GM12878 (cell line): ENCODE data around the gene CTNNA3. TPM values are rescaled to one million over a fixed set of nuclear protein-coding genes. Genes with fewer than 3 reads are reported as not detected.

Experiments used
- ATAC-seq: fragments of 200-7000 bp; cut with Tn5 transposase; 3 replicates; pipeline ENCODE4 v1.9.1; 2020; ENCODE audit warnings: mild to moderate bottlenecking, moderate library complexity
- BruUV-seq: library from RNA; stranded (reverse); fragments of 400-500 nt; replicated peaks from 2 replicates; lab custom pipeline; 2021; lab: Mats Ljungman, UMichigan
- CTCF ChIA-PET: fragments of 300-600 bp; sonication (Branson Sonifier 250); formaldehyde crosslinking; extraction: SDS; loops from one replicate; lab custom pipeline; 2021; ENCODE audit warnings: inconsistent platforms; lab: Yijun Ruan, JAX
- POLR2A ChIA-PET: fragments of 350-600 bp; formaldehyde crosslinking; extraction: SDS; loops from one replicate; lab custom pipeline; 2021; ENCODE audit warnings: inconsistent platforms; lab: Charles Lee
- RAD21 ChIA-PET: fragments of 300-600 bp; sonication (Branson Sonifier 250); formaldehyde crosslinking; loops from one replicate; lab custom pipeline; 2023; ENCODE audit warnings: antibody characterized with exemption; ENCODE audit not compliant: unreplicated experiment; lab: Charles Lee
- SMC1A ChIA-PET: fragments of 300-600 bp; sonication (Branson Sonifier 250); formaldehyde crosslinking; loops from one replicate; lab custom pipeline; 2023; ENCODE audit not compliant: unreplicated experiment, uncharacterized antibody; lab: Charles Lee
- DNase-seq: peaks from one replicate; pipeline ENCODE4 v3.0.0-alpha.2; 2011; ENCODE audit warnings: low read depth, low spot score
- FAIRE-seq: peaks from 3 replicates; lab custom pipeline; 2011; peaks lifted over from hg19 to GRCh38; lab: Jason Lieb, UNC
- H2AFZ ChIP-seq: 2 replicates; pipeline ENCODE4 v1.6.0; 2011; ENCODE audit warnings: low read depth, low read length, control low read depth; ENCODE audit not compliant: control insufficient read depth
- H3K27ac ChIP-seq: 2 replicates; pipeline ENCODE4 v1.5.1; 2011; ENCODE audit warnings: control low read depth; ENCODE audit not compliant: control insufficient read depth, insufficient read depth
- H3K27me3 ChIP-seq, 2 experiments: replicated peaks in 1 of 2; 2 replicates each; pipeline versions ENCODE4 v1.6.0 to v1.6.1; 2011; ENCODE audit warnings: low read length in 1 of 2; ENCODE audit not compliant: control insufficient read depth in 2 of 2, insufficient read depth in 2 of 2
- H3K36me3 ChIP-seq, 2 experiments: 2 replicates each; pipeline ENCODE4 v1.5.1; 2011; ENCODE audit warnings: low read length in 1 of 2; ENCODE audit not compliant: control insufficient read depth in 2 of 2, insufficient read depth in 2 of 2
- H3K4me1 ChIP-seq: 2 replicates; pipeline ENCODE4 v1.6.1; 2011; ENCODE audit warnings: mild to moderate bottlenecking, low read length, moderate library complexity, mixed read lengths; ENCODE audit not compliant: control insufficient read depth, insufficient read depth
- H3K4me2 ChIP-seq: 2 replicates; pipeline ENCODE4 v1.6.0; 2011; ENCODE audit warnings: control low read depth; ENCODE audit not compliant: control insufficient read depth, insufficient read depth
- H3K4me3 ChIP-seq: fragments of 200-600 bp; sonication (generic); 2 replicates; pipeline ENCODE4 v1.5.1; 2016
- H3K79me2 ChIP-seq: 2 replicates; pipeline ENCODE4 v1.6.0; 2011; ENCODE audit warnings: low read length; ENCODE audit not compliant: control insufficient read depth, insufficient read depth
- H3K9ac ChIP-seq: 2 replicates; pipeline ENCODE4 v1.8.0; 2011; ENCODE audit warnings: low read length, control low read depth, mixed read lengths; ENCODE audit not compliant: control insufficient read depth, insufficient read depth
- H3K9me3 ChIP-seq: replicated peaks from 3 replicates; pipeline ENCODE4 v1.5.1; 2011; ENCODE audit warnings: mild to moderate bottlenecking, low read length; ENCODE audit not compliant: control insufficient read depth, insufficient read depth
- H4K20me1 ChIP-seq: 2 replicates; pipeline ENCODE4 v1.6.0; 2011; ENCODE audit not compliant: control insufficient read depth, insufficient read depth
- CEBPB ChIP-seq, 2 experiments: fragments of 150-350 bp in 1 of 2; IDR thresholded peaks; 2 replicates each; pipeline ENCODE4 v1.6.1; 2012 to 2014; ENCODE audit warnings: low read depth in 2 of 2, low read length in 2 of 2, borderline replicate concordance in 1 of 2, inconsistent platforms in 1 of 2
- CUX1 ChIP-seq: IDR thresholded peaks from 2 replicates; pipeline ENCODE4 v1.6.1; 2012; ENCODE audit warnings: improper control_type of control experiment, low read depth, low read length; ENCODE audit not compliant: insufficient replicate concordance
- FOXM1 ChIP-seq: IDR thresholded peaks from 2 replicates; pipeline ENCODE4 v1.6.1; 2012; ENCODE audit warnings: low read depth, mild to moderate bottlenecking, inconsistent platforms, low read length, moderate library complexity
- HCFC1 ChIP-seq: fragments of 150-350 bp; IDR thresholded peaks from 2 replicates; pipeline ENCODE4 v1.6.1; 2014; ENCODE audit warnings: low read length
- NFYB ChIP-seq: IDR thresholded peaks from 2 replicates; pipeline ENCODE4 v1.6.1; 2011; ENCODE audit warnings: low read depth, mild to moderate bottlenecking, low read length, improper control_type of control experiment, moderate library complexity; ENCODE audit not compliant: insufficient read depth
- WGBS: methylation state at CpG from one replicate; pipeline ENCODE4 v1.1.6; 2016; ENCODE audit warnings: low lambda C conversion rate; ENCODE audit not compliant: insufficient replicate concordance, insufficient coverage; ENCODE audit errors: missing lambda C conversion rate; 5-methylcytosine and 5-hydroxymethylcytosine counted together
- in situ Hi-C: fragments of 300-500 bp; cut with MboI; formaldehyde crosslinking; loops from 9 replicates; pipeline ENCODE4 v1.14.3; 2018; ENCODE audit warnings: mixed read lengths
- intact Hi-C: fragments of 100-400 bp; cut with micrococcal nuclease; formaldehyde crosslinking; loops from one replicate; pipeline ENCODE4 v1.14.2; 2022; ENCODE audit not compliant: unreplicated experiment
- polyA plus RNA-seq, 11 experiments: library from polyadenylated mRNA; depleted of rRNA in 4 of 11; unstranded in 6 of 11; stranded (reverse) in 5 of 11; fragments of >200 nt; fragmentation: Nextera tagmentation in 4 of 11; fragmentation: Illumina TruSeq in 1 of 11; extraction: Ambion mirVana in 4 of 11; extraction: Trizol in 1 of 11; gene quantifications; 1 replicate in 1 of 11; 2 replicates in 10 of 11; pipeline versions ENCODE4 v1.2.1 to v1.2.3, GENCODE V29; 2011 to 2016; ENCODE audit warnings: inconsistent platforms in 2 of 11, missing spikeins in 2 of 11, low read depth in 1 of 11
- total RNA-seq, 4 experiments: library from RNA; depleted of rRNA in 3 of 4; stranded (reverse); fragments of >200 nt in 3 of 4; fragmentation: Illumina TruSeq in 1 of 4; extraction: Trizol in 1 of 4; gene quantifications; 2 replicates each; pipeline versions ENCODE4 v1.2.1 to v1.2.3, GENCODE V29; 2013 to 2021
- TF ChIP-seq, protein P1 (sequence below): IDR thresholded peaks from 2 replicates; pipeline ENCODE4 v1.6.1; 2012; ENCODE audit warnings: mild to moderate bottlenecking, low read depth, low read length

The CTNNA3 gene
- total and polyA plus RNA-seq, 10 of the 15 experiments (the other 5 are each of a cell fraction or from before 2014, with no cell fraction given) = under 0.01 to 4.5 (median 0.22) TPM; not detected in 2

DNA sequence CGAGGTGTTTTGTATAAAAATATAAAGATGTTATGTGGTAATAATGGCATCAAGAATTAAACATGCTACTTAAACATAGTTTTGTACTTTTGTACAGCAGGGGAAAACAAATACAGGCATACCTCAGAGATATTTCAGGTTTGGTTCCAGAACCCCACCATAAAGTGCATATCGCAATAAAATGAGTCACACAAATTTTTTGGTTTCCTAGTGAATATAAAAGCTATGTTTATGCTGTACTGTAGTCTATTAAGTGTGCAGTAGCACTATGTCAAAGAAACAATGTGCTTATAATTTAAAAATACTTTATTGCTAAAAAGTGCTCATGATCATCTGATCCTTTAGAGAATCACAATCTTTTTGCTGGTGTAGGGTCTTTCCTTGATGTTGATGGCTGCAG, 752.4 kb downstream of the CTNNA3 start:
- ChIA-PET POLR2A (no interaction called here), SMC1A (no interaction called here), RAD21 (interaction anchor here (0.9 to 1.4 kb wide), 2 partner anchors 10 to 578 kb away, joined by 3 read pairs; no protein-coding TSS in a partner anchor), CTCF (no interaction called here)
- intact Hi-C loops = no loop called here
- Histone ChIP-seq H3K4me3 (no peak overlapping the region), H3K9me3 (no peaks in the 10 kb centered on the region), H3K36me3 (no peaks in the 10 kb centered on the region), H3K27me3 (no peaks in the 10 kb centered on the region), H2AFZ (no peak overlapping the region), H3K27ac (no peak overlapping the region), H3K9ac (no peak overlapping the region), H3K4me2 (no peak overlapping the region), H3K79me2 (no peaks in the 10 kb centered on the region), H3K4me1 (no peaks in the 10 kb centered on the region), H4K20me1 (no peaks in the 10 kb centered on the region)
- TF ChIP-seq NFYB = no peak
- TF ChIP-seq HCFC1 = no peak
- no peak for TF ChIP-seq CEBPB (IDR thresholded peaks at IDR 0.05; ENCODE audit: borderline replicate concordance in 1 of 2, low read depth in 2 of 2, low read length in 2 of 2)
- TF ChIP-seq CUX1 = no peak
- TF ChIP-seq, protein P1, sequence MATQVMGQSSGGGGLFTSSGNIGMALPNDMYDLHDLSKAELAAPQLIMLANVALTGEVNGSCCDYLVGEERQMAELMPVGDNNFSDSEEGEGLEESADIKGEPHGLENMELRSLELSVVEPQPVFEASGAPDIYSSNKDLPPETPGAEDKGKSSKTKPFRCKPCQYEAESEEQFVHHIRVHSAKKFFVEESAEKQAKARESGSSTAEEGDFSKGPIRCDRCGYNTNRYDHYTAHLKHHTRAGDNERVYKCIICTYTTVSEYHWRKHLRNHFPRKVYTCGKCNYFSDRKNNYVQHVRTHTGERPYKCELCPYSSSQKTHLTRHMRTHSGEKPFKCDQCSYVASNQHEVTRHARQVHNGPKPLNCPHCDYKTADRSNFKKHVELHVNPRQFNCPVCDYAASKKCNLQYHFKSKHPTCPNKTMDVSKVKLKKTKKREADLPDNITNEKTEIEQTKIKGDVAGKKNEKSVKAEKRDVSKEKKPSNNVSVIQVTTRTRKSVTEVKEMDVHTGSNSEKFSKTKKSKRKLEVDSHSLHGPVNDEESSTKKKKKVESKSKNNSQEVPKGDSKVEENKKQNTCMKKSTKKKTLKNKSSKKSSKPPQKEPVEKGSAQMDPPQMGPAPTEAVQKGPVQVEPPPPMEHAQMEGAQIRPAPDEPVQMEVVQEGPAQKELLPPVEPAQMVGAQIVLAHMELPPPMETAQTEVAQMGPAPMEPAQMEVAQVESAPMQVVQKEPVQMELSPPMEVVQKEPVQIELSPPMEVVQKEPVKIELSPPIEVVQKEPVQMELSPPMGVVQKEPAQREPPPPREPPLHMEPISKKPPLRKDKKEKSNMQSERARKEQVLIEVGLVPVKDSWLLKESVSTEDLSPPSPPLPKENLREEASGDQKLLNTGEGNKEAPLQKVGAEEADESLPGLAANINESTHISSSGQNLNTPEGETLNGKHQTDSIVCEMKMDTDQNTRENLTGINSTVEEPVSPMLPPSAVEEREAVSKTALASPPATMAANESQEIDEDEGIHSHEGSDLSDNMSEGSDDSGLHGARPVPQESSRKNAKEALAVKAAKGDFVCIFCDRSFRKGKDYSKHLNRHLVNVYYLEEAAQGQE = no peak
- no peak for TF ChIP-seq FOXM1
- BruUV-seq = no TSS peak
- ATAC-seq (no peak), FAIRE-seq (no peak), DNase-seq (no peak)
- 31% methylated on average over 2 of the region's 2 CpGs for WGBS
- in situ Hi-C loops = no loop called here
